ENCODE measurements around the gene ISM1.

ISM1 gene

GRCh38 chr20:13202565-13202964 is 18.5 kb upstream of the ISM1 start:
- TF ChIP-seq SNAI2 (CRISPR knock-in tag; IDR thresholded peaks at IDR 0.05) (no peak), TSHZ2 (CRISPR knock-in tag; IDR thresholded peaks at IDR 0.05) (no peak), ESRRG (CRISPR knock-in tag; IDR thresholded peaks at IDR 0.05) (no peak)
- no peak for ATAC-seq

DNA sequence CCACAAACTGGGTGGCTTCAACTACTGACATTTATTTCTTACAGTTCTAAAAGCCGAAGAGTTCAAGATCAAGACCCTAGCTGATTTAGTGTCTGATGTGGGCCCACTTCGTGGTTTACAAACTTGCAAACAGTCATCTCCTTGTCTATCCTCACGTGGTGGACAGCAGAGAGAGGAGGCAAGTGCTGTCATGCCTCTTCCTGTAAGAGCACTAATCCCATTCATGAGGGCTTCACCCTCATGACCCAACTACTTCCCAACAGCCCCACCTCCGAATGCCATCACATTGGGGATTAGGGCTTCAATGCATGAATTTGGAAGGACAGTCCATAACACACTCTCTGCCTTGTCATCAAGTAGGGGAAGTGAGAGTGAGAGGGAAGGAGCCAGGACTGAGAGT is 15.6 kb upstream of the ISM1 start:
- ATAC-seq: no peak
- TF ChIP-seq ZNF70 (CRISPR knock-in tag; IDR thresholded peaks at IDR 0.05) (no peak), ISL1 (CRISPR knock-in tag; IDR thresholded peaks at IDR 0.05) (no peak), GLIS3 (CRISPR knock-in tag; IDR thresholded peaks at IDR 0.05) (no peak), TCF4 (CRISPR knock-in tag; IDR thresholded peaks at IDR 0.05; ENCODE audit: borderline replicate concordance) (no peak), ZFP30 (CRISPR knock-in tag; IDR thresholded peaks at IDR 0.05) (no peak), RARB (CRISPR knock-in tag; IDR thresholded peaks at IDR 0.05) (no peak), ZNF8 (CRISPR knock-in tag; IDR thresholded peaks at IDR 0.05) (no peak), BACH2 (CRISPR knock-in tag; IDR thresholded peaks at IDR 0.05; ENCODE audit: borderline replicate concordance) (no peak), ZNF565 (CRISPR knock-in tag; conservative IDR thresholded peaks at IDR 0.05; ENCODE audit: low read depth) (no peak), ARNTL (CRISPR knock-in tag; IDR thresholded peaks at IDR 0.05; ENCODE audit: borderline replicate concordance, low read depth) (no peak), PPARA (CRISPR knock-in tag; IDR thresholded peaks at IDR 0.05; ENCODE audit: borderline replicate concordance) (no peak), CSDC2 (CRISPR knock-in tag; IDR thresholded peaks at IDR 0.05) (no peak), TSHZ2 (CRISPR knock-in tag; IDR thresholded peaks at IDR 0.05) (no peak)

- no peak for ATAC-seq
These were observed 15.1 kb upstream of the ISM1 start for GRCh38 chr20:13205848-13206434.

GRCh38 chr20:13207016-13207415 is 14.1 kb upstream of the ISM1 start:
- no peak for ATAC-seq
- TF ChIP-seq TCF4 (CRISPR knock-in tag; IDR thresholded peaks at IDR 0.05; ENCODE audit: borderline replicate concordance) (no peak), ZFP30 (CRISPR knock-in tag; IDR thresholded peaks at IDR 0.05) (no peak), SNAI2 (CRISPR knock-in tag; IDR thresholded peaks at IDR 0.05) (no peak), ZC3H10 (CRISPR knock-in tag; IDR thresholded peaks at IDR 0.05) (no peak), GLIS3 (CRISPR knock-in tag; IDR thresholded peaks at IDR 0.05) (no peak), ZNF70 (CRISPR knock-in tag; IDR thresholded peaks at IDR 0.05) (no peak), OSR1 (CRISPR knock-in tag; IDR thresholded peaks at IDR 0.05) (no peak), TOX (CRISPR knock-in tag; IDR thresholded peaks at IDR 0.05; ENCODE audit: borderline replicate concordance) (no peak), CREB5 (CRISPR knock-in tag; IDR thresholded peaks at IDR 0.05; ENCODE audit: low read depth) (no peak), CSRNP3 (CRISPR knock-in tag; IDR thresholded peaks at IDR 0.05) (no peak), ISL1 (CRISPR knock-in tag; IDR thresholded peaks at IDR 0.05) (no peak), ARNTL (CRISPR knock-in tag; IDR thresholded peaks at IDR 0.05; ENCODE audit: borderline replicate concordance, low read depth) (no peak), CSDC2 (CRISPR knock-in tag; IDR thresholded peaks at IDR 0.05) (no peak), ZNF8 (CRISPR knock-in tag; IDR thresholded peaks at IDR 0.05) (no peak)
- TF ChIP-seq, protein P1, sequence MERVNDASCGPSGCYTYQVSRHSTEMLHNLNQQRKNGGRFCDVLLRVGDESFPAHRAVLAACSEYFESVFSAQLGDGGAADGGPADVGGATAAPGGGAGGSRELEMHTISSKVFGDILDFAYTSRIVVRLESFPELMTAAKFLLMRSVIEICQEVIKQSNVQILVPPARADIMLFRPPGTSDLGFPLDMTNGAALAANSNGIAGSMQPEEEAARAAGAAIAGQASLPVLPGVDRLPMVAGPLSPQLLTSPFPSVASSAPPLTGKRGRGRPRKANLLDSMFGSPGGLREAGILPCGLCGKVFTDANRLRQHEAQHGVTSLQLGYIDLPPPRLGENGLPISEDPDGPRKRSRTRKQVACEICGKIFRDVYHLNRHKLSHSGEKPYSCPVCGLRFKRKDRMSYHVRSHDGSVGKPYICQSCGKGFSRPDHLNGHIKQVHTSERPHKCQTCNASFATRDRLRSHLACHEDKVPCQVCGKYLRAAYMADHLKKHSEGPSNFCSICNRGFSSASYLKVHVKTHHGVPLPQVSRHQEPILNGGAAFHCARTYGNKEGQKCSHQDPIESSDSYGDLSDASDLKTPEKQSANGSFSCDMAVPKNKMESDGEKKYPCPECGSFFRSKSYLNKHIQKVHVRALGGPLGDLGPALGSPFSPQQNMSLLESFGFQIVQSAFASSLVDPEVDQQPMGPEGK (CRISPR knock-in tag; IDR thresholded peaks at IDR 0.05; ENCODE audit: borderline replicate concordance): no peak

More at GRCh38 chr20:13205848-13206434, 15.1 kb upstream of the ISM1 start:
- TF ChIP-seq CREB5 (CRISPR knock-in tag; IDR thresholded peaks at IDR 0.05; ENCODE audit: low read depth) (no peak), ZNF565 (CRISPR knock-in tag; conservative IDR thresholded peaks at IDR 0.05; ENCODE audit: low read depth) (no peak), CSDC2 (CRISPR knock-in tag; IDR thresholded peaks at IDR 0.05) (no peak), ZFP3 (CRISPR knock-in tag; IDR thresholded peaks at IDR 0.05) (no peak)
